Central memory CD4-positive, alpha-beta T cell (primary cell): ENCODE results near the gene KCNQ1OT1.

Experiments used
- DNase-seq: peaks from one replicate; pipeline ENCODE4 v3.0.0; 2022

Gene KCNQ1OT1

GRCh38 chr11:2701230-2701629 lies 1.4 kb upstream of the KCNQ1OT1 start:
- no peak for DNase-seq

- no peak for DNase-seq
Measured at GRCh38 chr11:2700415-2701211, 819 bp upstream of the KCNQ1OT1 start.

- no peak for DNase-seq
Measured at GRCh38 chr11:2699185-2699530, 636 bp downstream of the KCNQ1OT1 start.

- no peak for DNase-seq
Measured at GRCh38 chr11:2698386-2699184, 1.2 kb downstream of the KCNQ1OT1 start.

- no peak for DNase-seq
Measured at GRCh38 chr11:2697866-2698265, 1.9 kb downstream of the KCNQ1OT1 start.

- DNase-seq: no peak
Measured at GRCh38 chr11:2696455-2696854, 3.3 kb downstream of the KCNQ1OT1 start.

- no peak for DNase-seq
Measured at GRCh38 chr11:2694995-2695939, 4.5 kb downstream of the KCNQ1OT1 start.

GRCh38 chr11:2694495-2694894 lies 5.3 kb downstream of the KCNQ1OT1 start:
- no peak for DNase-seq

GRCh38 chr11:2693271-2694261 lies 6.2 kb downstream of the KCNQ1OT1 start:
- DNase-seq: no peak

GRCh38 chr11:2691991-2692875 lies 7.6 kb downstream of the KCNQ1OT1 start:
- DNase-seq: no peak

GRCh38 chr11:2691355-2691761 lies 8.4 kb downstream of the KCNQ1OT1 start:
- DNase-seq: no peak

- DNase-seq: no peak
Measured at GRCh38 chr11:2690596-2691354, 9.0 kb downstream of the KCNQ1OT1 start.

GRCh38 chr11:2689651-2690575 lies 9.9 kb downstream of the KCNQ1OT1 start:
- DNase-seq: no peak

- DNase-seq: no peak
Measured at GRCh38 chr11:2688381-2689231, 11.2 kb downstream of the KCNQ1OT1 start.

- no peak for DNase-seq
Measured at GRCh38 chr11:2687782-2688191, 12.0 kb downstream of the KCNQ1OT1 start.

- no peak for DNase-seq
Measured at GRCh38 chr11:2687223-2687530, 12.6 kb downstream of the KCNQ1OT1 start.

GRCh38 chr11:2686360-2687222 lies 13.2 kb downstream of the KCNQ1OT1 start:
- DNase-seq: no peak
